DOHH2 (cell line): ENCODE results near the gene LIF.

Source experiments
- H3F3A ChIP-seq: fragments of 200-600 bp; sonication (generic), shearing (Covaris generic); 2 replicates; pipeline ENCODE4 v1.6.0; 2016; ENCODE audit warnings: antibody characterized with exemption, mild to moderate bottlenecking; ENCODE audit not compliant: control insufficient read depth, insufficient read depth
- H3K27ac ChIP-seq: fragments of 200-600 bp; sonication (generic); 2 replicates; pipeline ENCODE4 v1.5.1; 2014; ENCODE audit warnings: low read depth, mild to moderate bottlenecking, low read length, moderate library complexity
- H3K27me3 ChIP-seq: fragments of 200-600 bp; sonication (generic); 2 replicates; pipeline ENCODE4 v1.6.1; 2014; ENCODE audit warnings: mild to moderate bottlenecking, low read length, mixed read lengths; ENCODE audit not compliant: control insufficient read depth
- H3K36me3 ChIP-seq: fragments of 200-600 bp; sonication (generic); 2 replicates; pipeline ENCODE4 v1.6.1; 2014; ENCODE audit warnings: mild to moderate bottlenecking, low read length, moderate library complexity, mixed read lengths; ENCODE audit not compliant: control insufficient read depth
- H3K4me1 ChIP-seq: fragments of 200-600 bp; sonication (generic); 2 replicates; pipeline ENCODE4 v1.6.1; 2014; ENCODE audit warnings: mild to moderate bottlenecking, low read length, mixed read lengths; ENCODE audit not compliant: control insufficient read depth
- H3K4me2 ChIP-seq: fragments of 200-600 bp; sonication (generic); 2 replicates; pipeline ENCODE4 v1.6.0; 2014; ENCODE audit warnings: mild to moderate bottlenecking, low read length, moderate library complexity
- H3K4me3 ChIP-seq: fragments of 200-600 bp; sonication (generic); 2 replicates; pipeline ENCODE4 v1.5.1; 2014; ENCODE audit warnings: mild to moderate bottlenecking, low read length, mixed read lengths
- H3K79me2 ChIP-seq: fragments of 200-600 bp; sonication (generic); 2 replicates; pipeline ENCODE4 v1.6.1; 2014; ENCODE audit warnings: mild to moderate bottlenecking, low read length, mixed read lengths; ENCODE audit not compliant: control insufficient read depth
- H3K9me2 ChIP-seq: fragments of 200-600 bp; sonication (generic); replicated peaks from 2 replicates; pipeline ENCODE4 v1.6.1; 2014; ENCODE audit warnings: mild to moderate bottlenecking, low read length, mixed read lengths; ENCODE audit not compliant: control insufficient read depth
- H3K9me3 ChIP-seq: fragments of 200-600 bp; sonication (generic); 2 replicates; pipeline ENCODE4 v1.6.1; 2014; ENCODE audit warnings: antibody characterized with exemption, low read length, mixed read lengths; ENCODE audit not compliant: control insufficient read depth, insufficient read depth
- H4K20me1 ChIP-seq: fragments of 200-600 bp; sonication (generic); 2 replicates; pipeline ENCODE4 v1.6.0; 2014; ENCODE audit warnings: low read depth, mild to moderate bottlenecking, antibody characterized with exemption, low read length, moderate library complexity; ENCODE audit not compliant: control insufficient read depth, insufficient read depth
- EZH2phosphoT487 ChIP-seq: fragments of 200-600 bp; sonication (generic); IDR thresholded peaks from 2 replicates; pipeline ENCODE4 v1.6.1; 2017; ENCODE audit warnings: borderline replicate concordance, mild to moderate bottlenecking, antibody characterized with exemption, low read length, moderate library complexity, mixed read lengths
- TF ChIP-seq, protein P1 (sequence below): fragments of 200-600 bp; sonication (generic); IDR thresholded peaks from one replicate; pipeline ENCODE4 v1.5.1; 2014; ENCODE audit warnings: antibody characterized with exemption, mild to moderate bottlenecking, low read depth, low read length; ENCODE audit not compliant: poor library complexity, severe bottlenecking

LIF gene

DNA sequence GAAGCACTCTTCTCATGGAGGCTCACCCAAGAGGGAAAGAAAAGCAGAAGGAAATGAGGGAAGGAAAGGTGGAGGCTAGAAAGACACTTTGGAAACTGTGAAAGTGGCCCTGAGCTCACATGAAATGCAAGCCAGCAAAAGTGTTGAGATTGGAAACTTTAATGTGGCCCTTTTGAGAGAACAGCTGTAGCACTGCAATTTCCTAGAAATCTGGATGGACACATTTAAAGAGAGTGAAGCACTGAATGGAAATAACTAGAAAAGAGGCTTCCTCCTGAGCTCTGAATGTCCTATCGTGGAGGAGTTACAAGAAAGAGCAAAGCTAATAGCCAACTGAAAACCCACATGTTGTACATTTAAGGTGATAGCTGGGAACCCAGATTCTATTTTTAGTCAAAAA is 56.0 kb downstream of the LIF start:
- H3K79me2 ChIP-seq: no peaks in the 10 kb centered on the region
- peaks cover 5% of the 10 kb centered on the region; the same call in 1 of the 2 replicates for H3K27me3 ChIP-seq
- no peak overlapping the region for H3K27ac ChIP-seq
- H3K9me3 ChIP-seq: no peaks in the 10 kb centered on the region
- no peak overlapping the region for H3K4me3 ChIP-seq
- TF ChIP-seq, protein P1, sequence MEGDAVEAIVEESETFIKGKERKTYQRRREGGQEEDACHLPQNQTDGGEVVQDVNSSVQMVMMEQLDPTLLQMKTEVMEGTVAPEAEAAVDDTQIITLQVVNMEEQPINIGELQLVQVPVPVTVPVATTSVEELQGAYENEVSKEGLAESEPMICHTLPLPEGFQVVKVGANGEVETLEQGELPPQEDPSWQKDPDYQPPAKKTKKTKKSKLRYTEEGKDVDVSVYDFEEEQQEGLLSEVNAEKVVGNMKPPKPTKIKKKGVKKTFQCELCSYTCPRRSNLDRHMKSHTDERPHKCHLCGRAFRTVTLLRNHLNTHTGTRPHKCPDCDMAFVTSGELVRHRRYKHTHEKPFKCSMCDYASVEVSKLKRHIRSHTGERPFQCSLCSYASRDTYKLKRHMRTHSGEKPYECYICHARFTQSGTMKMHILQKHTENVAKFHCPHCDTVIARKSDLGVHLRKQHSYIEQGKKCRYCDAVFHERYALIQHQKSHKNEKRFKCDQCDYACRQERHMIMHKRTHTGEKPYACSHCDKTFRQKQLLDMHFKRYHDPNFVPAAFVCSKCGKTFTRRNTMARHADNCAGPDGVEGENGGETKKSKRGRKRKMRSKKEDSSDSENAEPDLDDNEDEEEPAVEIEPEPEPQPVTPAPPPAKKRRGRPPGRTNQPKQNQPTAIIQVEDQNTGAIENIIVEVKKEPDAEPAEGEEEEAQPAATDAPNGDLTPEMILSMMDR: no peak
- no peak for TF ChIP-seq EZH2phosphoT487
- peaks cover 12% of the 10 kb centered on the region for H3K4me1 ChIP-seq
- no peak overlapping the region for H3K4me2 ChIP-seq
- no peaks in the 10 kb centered on the region for H3K9me2 ChIP-seq
- H3K36me3 ChIP-seq: no peaks in the 10 kb centered on the region
- no peaks in the 10 kb centered on the region for H3F3A ChIP-seq
- no peaks in the 10 kb centered on the region for H4K20me1 ChIP-seq
